K562 (cell line): Measurements from ENCODE around the gene USP20. TPM values are rescaled to one million over a fixed set of nuclear protein-coding genes. Genes with fewer than 3 reads are reported as not detected.

ENCODE experiments used
- BRD9 ChIP-seq: fragments of 450-650 bp; IDR thresholded peaks from 2 replicates; pipeline ENCODE4 v1.6.1; 2018; ENCODE audit warnings: low read depth; ENCODE audit not compliant: partially characterized antibody
- CBX2 ChIP-seq: fragments of 200-600 bp; sonication (generic); IDR thresholded peaks from one replicate; pipeline ENCODE4 v1.6.1; 2012; ENCODE audit warnings: mild to moderate bottlenecking, low read length, inconsistent platforms; ENCODE audit not compliant: insufficient read depth, poor library complexity, severe bottlenecking
- CCNT2 ChIP-seq: IDR thresholded peaks from 2 replicates; pipeline ENCODE4 v1.6.1; 2011; ENCODE audit warnings: borderline replicate concordance, low read depth, mild to moderate bottlenecking, moderate library complexity, mixed read lengths, low read length; ENCODE audit not compliant: insufficient read length; ENCODE audit errors: extremely low read depth
- CHD1 ChIP-seq: fragments of 200-600 bp; sonication (generic); IDR thresholded peaks from one replicate; pipeline ENCODE4 v1.6.1; 2012; ENCODE audit warnings: mild to moderate bottlenecking, moderate library complexity, low read length, inconsistent platforms
- EZH2 ChIP-seq: IDR thresholded peaks from 2 replicates; pipeline ENCODE4 v1.6.1; 2012; ENCODE audit warnings: low read depth, mild to moderate bottlenecking, inconsistent platforms, low read length, borderline replicate concordance
- HNRNPK ChIP-seq: fragments of 200-400 bp; formaldehyde crosslinking; IDR thresholded peaks from one replicate; pipeline ENCODE4 v1.6.1; 2018; ENCODE audit warnings: mild to moderate bottlenecking, low read depth, low read length; ENCODE audit not compliant: poor library complexity, severe bottlenecking
- PHTF2 ChIP-seq: fragments of 250-450 bp; sonication (Bioruptor Pico); IDR thresholded peaks from 2 replicates; pipeline ENCODE4 v1.5.0; 2021; ENCODE audit warnings: mild to moderate bottlenecking
- PTTG1 ChIP-seq: fragments of 450-650 bp; IDR thresholded peaks from 2 replicates; pipeline ENCODE4 v1.6.1; 2016; ENCODE audit warnings: low read depth, mild to moderate bottlenecking, missing genetic modification characterization, missing compliant biosample characterization
- XRCC5 ChIP-seq: fragments of 200-400 bp; formaldehyde crosslinking; IDR thresholded peaks from 2 replicates; pipeline ENCODE4 v1.6.1; 2017; ENCODE audit warnings: low read depth, mild to moderate bottlenecking, low read length
- polyA plus RNA-seq, 8 experiments: library from polyadenylated mRNA; depleted of rRNA in 4 of 8; stranded (reverse) in 5 of 8; unstranded in 3 of 8; fragments of >200 nt; fragmentation: Nextera tagmentation in 2 of 8; fragmentation: Illumina TruSeq in 1 of 8; extraction: Ambion mirVana in 2 of 8; extraction: Trizol in 1 of 8; gene quantifications; 2 replicates each; pipeline versions ENCODE4 v1.2.1 to v1.2.3, GENCODE V29; 2011 to 2014; ENCODE audit warnings: inconsistent platforms in 1 of 8, missing spikeins in 1 of 8
- total RNA-seq, 7 experiments: library from RNA; depleted of rRNA in 6 of 7; stranded (reverse); fragments of >200 nt in 6 of 7; fragmentation: Illumina TruSeq in 2 of 7; extraction: Trizol in 2 of 7; gene quantifications; 2 replicates each; pipeline versions ENCODE4 v1.2.1 to v1.2.3, GENCODE V29; 2011 to 2021; ENCODE audit warnings: low replicate concordance in 1 of 7
- TF ChIP-seq, protein P1 (sequence below), 2 experiments: fragments of 450-650 bp in 1 of 2; sonication (generic) in 1 of 2; formaldehyde crosslinking in 1 of 2; IDR thresholded peaks; 2 replicates each; pipeline versions ENCODE4 v1.7.1 to v1.9.0; 2016 to 2022; ENCODE audit warnings: inconsistent platforms in 1 of 2, mild to moderate bottlenecking in 1 of 2, missing genetic modification reagents in 1 of 2
- TF ChIP-seq, protein P2 (sequence below): fragments of 250-450 bp; sonication (Bioruptor Pico); IDR thresholded peaks from 2 replicates; pipeline ENCODE4 v1.5.0; 2021; ENCODE audit warnings: mild to moderate bottlenecking, borderline replicate concordance
- TF ChIP-seq, protein P3 (sequence below): fragments of 250-450 bp; sonication (Bioruptor Pico); IDR thresholded peaks from 2 replicates; pipeline ENCODE4 v1.5.0; 2020; ENCODE audit warnings: mild to moderate bottlenecking, borderline replicate concordance

USP20 gene
- total and polyA plus RNA-seq, 9 of the 15 experiments (the other 6 are each of a cell fraction or from before 2014, with no cell fraction given), result 1.9 to 136 (median 49.1) TPM

DNA sequence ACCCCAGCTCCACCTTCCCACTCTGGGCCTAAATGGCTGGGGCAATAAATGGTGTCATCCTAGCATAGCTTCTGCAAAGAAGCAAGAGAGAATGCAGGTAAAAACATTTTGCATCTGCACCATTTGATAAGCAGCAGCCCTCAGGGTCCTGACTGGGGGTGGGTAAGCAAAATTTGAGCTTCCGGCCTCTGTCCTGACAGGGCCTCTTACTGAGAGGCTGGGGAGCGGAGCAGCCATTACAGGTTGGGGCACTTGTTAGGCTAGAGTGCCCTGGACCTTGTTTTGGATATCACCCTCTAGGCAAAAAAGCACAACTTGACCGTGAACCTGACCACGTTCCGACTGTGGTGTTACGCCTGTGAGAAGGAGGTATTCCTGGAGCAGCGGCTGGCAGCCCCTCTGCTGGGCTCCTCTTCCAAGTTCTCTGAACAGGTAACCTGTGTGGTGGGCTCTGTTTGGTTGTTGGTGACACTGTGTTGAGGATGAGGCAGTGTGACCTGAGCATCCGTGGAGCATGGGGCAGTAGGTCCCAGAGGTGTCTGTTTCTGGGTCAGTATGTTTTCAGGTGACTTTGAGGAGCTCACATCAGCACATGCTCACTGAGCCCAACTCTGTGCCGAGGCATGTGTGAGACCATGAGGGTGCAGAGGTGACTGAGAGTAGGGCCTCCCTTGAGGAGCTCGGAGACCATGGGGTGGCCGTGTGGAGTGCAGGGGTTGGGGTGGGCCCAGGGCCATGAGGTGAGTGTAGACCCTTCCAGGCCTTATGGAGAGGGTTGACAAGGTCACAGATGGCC lies 23.1 kb downstream of the USP20 start (continued):
- TF ChIP-seq, protein P1, sequence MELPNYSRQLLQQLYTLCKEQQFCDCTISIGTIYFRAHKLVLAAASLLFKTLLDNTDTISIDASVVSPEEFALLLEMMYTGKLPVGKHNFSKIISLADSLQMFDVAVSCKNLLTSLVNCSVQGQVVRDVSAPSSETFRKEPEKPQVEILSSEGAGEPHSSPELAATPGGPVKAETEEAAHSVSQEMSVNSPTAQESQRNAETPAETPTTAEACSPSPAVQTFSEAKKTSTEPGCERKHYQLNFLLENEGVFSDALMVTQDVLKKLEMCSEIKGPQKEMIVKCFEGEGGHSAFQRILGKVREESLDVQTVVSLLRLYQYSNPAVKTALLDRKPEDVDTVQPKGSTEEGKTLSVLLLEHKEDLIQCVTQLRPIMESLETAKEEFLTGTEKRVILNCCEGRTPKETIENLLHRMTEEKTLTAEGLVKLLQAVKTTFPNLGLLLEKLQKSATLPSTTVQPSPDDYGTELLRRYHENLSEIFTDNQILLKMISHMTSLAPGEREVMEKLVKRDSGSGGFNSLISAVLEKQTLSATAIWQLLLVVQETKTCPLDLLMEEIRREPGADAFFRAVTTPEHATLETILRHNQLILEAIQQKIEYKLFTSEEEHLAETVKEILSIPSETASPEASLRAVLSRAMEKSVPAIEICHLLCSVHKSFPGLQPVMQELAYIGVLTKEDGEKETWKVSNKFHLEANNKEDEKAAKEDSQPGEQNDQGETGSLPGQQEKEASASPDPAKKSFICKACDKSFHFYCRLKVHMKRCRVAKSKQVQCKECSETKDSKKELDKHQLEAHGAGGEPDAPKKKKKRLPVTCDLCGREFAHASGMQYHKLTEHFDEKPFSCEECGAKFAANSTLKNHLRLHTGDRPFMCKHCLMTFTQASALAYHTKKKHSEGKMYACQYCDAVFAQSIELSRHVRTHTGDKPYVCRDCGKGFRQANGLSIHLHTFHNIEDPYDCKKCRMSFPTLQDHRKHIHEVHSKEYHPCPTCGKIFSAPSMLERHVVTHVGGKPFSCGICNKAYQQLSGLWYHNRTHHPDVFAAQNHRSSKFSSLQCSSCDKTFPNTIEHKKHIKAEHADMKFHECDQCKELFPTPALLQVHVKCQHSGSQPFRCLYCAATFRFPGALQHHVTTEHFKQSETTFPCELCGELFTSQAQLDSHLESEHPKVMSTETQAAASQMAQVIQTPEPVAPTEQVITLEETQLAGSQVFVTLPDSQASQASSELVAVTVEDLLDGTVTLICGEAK (IDR thresholded peaks at IDR 0.05), result no peak
- TF ChIP-seq, protein P1 (CRISPR knock-in tag; IDR thresholded peaks at IDR 0.05), result no peak
- 0 out of 2 replicates have a peak, but pooled peaks have one; percentile 27 for TF ChIP-seq XRCC5
- no peak for TF ChIP-seq BRD9
- TF ChIP-seq, protein P2, sequence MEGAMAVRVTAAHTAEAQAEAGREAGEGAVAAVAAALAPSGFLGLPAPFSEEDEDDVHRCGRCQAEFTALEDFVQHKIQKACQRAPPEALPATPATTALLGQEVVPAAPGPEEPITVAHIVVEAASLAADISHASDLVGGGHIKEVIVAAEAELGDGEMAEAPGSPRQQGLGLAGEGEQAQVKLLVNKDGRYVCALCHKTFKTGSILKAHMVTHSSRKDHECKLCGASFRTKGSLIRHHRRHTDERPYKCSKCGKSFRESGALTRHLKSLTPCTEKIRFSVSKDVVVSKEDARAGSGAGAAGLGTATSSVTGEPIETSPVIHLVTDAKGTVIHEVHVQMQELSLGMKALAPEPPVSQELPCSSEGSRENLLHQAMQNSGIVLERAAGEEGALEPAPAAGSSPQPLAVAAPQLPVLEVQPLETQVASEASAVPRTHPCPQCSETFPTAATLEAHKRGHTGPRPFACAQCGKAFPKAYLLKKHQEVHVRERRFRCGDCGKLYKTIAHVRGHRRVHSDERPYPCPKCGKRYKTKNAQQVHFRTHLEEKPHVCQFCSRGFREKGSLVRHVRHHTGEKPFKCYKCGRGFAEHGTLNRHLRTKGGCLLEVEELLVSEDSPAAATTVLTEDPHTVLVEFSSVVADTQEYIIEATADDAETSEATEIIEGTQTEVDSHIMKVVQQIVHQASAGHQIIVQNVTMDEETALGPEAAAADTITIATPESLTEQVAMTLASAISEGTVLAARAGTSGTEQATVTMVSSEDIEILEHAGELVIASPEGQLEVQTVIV (CRISPR knock-in tag), result no peak
- no peak for TF ChIP-seq EZH2
- no peak for TF ChIP-seq CHD1
- TF ChIP-seq PHTF2 (CRISPR knock-in tag), result no peak
- TF ChIP-seq HNRNPK, result no peak
- no peak for TF ChIP-seq CBX2
- TF ChIP-seq PTTG1 (tag), result no peak
- TF ChIP-seq CCNT2, result no peak
- TF ChIP-seq, protein P3, sequence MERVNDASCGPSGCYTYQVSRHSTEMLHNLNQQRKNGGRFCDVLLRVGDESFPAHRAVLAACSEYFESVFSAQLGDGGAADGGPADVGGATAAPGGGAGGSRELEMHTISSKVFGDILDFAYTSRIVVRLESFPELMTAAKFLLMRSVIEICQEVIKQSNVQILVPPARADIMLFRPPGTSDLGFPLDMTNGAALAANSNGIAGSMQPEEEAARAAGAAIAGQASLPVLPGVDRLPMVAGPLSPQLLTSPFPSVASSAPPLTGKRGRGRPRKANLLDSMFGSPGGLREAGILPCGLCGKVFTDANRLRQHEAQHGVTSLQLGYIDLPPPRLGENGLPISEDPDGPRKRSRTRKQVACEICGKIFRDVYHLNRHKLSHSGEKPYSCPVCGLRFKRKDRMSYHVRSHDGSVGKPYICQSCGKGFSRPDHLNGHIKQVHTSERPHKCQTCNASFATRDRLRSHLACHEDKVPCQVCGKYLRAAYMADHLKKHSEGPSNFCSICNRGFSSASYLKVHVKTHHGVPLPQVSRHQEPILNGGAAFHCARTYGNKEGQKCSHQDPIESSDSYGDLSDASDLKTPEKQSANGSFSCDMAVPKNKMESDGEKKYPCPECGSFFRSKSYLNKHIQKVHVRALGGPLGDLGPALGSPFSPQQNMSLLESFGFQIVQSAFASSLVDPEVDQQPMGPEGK (CRISPR knock-in tag), result no peak
